Measurements from ENCODE around the gene ADIPOR2.

ADIPOR2 gene

DNA sequence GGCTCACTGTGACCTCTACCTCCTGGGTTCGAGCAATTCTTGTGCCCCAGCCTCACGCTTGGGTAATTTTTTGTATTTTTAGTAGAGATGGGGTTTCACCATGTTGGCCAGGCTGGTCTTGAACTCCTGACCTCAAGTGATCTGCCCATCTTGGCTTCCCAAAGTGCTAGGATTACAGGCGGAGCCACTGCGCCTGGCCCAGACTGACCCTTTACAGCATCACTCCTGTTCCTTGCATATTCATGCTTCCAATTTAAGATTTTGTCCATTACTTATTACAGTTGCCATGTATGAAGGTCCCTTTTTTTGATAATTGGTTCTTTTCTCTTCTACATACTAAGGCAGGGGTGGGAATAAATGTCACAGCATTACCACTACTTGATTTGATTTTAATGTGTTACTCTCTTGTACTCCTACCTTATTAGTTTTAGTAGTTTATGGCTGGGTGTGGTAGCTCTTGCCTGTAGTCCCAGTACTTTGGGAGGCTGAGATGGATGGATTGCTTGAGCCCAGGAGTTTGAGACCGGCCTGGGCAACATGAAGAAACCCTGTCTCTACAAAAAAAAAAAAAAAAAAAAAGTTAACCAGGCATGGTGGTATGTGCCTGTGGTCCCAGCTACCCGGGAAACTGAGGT, 46.9 kb downstream of the ADIPOR2 start:
- DNase-seq = no peak

DNA sequence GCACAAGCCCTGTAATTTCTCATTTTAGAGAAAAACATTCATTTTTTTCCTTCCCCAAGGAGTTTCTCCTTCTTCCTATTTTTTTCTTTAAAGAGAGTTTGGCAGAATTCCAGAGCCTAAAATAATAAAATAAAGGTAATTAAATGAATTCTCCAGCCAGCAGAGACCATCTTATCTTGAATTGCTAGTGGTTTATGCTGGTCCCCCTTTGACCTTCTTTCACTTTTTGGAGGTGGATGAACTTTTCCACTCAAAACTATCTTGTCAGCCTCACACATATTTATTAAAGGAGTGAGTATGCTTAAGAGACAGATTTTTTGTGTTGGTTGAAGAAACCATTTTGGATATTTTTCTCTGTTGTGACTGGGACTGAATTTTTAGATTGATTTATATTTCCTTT, 47.6 kb downstream of the ADIPOR2 start:
- no peak for DNase-seq

DNA sequence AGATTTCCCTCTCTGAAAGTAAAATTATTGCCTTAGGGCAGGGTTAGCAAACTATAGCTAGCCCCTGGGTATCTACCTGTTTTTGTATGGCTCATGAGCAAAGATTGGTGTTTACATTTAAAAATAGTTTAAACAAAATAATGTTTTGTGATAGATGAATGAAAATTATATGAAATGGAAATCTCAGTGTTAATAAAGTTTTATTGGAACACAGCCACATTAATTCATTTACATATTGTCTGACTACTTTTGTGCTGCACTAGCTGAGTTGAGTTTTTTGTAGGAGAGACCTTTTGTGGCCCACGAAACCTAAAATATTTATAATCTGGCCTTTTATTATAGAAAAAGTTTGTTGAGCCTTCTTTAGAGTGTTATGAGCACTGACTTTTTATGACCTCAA, 48.5 kb downstream of the ADIPOR2 start:
- DNase-seq = no peak

DNA sequence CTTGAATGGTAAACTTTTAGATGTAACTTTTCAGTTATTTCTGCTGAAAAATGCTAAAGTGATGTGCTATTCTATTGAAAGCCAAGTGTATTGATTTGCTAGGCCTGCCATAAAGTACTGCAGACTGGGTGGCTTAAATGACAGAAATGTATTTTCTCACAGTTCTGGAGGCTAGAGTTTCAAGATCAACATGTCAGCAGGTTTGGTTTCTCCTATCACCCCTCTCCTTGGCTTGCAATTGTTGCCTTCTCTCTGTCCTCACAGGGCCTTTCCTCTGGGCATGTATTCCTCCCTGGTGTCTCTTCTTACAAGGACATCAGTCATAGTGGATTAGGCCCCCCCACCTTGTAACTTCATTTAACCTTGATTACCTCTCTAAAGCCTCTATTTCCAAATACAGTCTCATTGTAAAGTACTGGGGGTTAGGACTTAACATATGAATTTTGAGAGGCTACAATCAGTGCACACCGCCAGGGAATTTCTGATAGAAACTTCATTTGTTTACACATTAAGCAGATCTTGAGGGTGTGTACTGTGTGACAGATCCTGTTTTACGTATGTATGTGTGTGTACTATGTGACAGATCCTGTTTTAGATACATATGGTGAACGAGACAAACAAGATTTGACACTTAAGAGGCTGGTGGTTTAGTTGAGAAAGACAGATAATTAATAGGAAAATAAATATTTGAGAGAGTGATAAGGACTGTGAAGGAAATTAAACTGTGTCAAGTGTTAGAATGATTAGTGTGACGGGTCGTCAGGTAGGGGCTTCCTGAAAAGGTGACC, 49.5 kb downstream of the ADIPOR2 start:
- no peak for DNase-seq

DNA sequence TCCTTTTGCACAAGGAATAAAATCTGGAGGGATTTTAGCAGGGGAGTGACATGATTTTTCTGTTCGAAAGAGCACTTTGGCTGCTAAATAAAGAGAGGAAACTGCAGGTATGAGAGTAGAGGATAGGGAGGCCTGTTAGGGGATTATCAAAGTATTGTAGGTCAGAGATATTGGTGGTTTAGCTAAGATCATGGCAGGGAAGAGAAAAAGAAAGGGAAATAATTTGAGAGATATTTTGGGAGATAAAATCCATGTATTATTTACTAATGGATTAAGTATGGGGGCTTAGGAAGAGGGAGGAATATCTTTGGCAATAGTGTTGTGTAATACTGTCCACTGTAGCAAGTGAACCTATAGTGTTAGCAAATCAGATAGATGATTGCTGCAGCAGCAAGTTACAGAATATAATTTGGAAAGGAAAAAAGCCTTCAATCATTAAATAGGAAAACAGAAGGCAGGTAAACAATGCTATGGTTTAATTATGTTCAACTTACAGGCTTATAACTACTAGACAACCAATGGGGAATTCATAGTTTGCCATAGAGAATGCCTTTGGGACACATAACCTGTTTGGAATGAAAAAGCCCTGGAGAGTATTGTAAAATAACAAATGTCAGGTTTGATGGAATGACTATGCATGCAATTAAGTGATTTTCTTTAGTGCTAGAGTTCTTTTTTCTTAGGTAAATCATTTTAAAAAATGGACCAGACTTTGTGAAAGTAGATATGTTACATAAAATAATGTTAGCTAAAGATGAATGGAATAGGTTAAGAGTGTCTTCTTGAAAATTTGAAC, 50.5 kb downstream of the ADIPOR2 start:
- DNase-seq = peak; percentile 23

DNA sequence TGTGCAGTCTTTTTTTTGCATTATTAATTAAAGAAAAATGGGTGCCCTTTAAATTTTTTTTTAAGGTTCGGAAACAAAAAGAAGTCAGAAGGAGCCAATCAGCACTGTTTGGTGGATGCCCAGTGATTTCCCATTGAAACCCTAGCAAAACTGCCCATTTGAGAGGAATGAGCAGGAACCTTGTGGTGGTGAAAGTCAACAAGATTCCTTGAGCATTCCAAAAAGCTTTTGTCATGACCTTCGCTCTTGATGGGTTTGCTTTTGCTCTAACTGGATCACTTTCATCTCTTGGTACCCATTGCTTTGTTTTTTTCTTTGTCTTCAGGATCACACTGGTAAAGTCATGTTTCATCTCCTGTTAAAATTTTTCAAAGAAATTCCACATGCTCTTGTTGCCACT, 54.1 kb downstream of the ADIPOR2 start:
- no peak for DNase-seq

DNA sequence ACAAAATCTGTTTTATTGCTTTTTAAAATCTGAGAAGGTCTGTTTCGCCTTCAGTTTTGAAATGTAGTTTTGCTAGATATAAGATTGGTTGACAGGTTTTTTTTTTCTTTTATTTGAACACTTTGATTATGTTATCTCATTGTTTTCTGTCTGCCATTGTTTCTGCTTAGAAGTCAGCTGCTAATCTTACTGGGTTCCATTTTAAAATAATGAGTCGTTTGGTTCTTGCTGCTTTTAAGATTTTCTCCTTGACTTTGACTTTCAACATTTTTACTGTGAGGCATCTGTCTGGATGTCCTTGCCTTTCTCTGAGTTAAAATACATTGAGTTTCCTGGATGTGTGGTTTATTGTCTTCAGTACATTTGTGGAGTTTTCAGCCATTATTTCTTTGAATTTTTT, 56.7 kb downstream of the ADIPOR2 start:
- no peak for DNase-seq

DNA sequence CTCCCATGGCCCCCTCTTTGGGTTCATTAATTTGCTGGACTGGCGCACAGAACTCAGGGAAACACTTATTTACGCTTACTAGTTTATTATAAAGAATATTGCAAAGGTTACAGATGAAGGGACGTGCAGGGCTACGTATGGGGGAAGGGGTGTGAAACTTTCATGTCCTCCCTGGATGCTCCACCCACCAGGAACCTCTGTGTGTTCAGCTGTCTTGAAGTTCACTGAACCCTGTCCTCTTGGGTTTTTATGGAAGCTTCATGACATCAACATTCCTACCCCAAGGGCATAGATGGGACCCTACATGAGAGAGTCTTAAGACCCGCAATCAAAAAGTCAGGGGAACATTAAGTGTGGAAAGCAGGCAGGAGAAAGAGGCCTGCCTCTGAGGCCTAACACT, 58.1 kb downstream of the ADIPOR2 start:
- DNase-seq = no peak

DNA sequence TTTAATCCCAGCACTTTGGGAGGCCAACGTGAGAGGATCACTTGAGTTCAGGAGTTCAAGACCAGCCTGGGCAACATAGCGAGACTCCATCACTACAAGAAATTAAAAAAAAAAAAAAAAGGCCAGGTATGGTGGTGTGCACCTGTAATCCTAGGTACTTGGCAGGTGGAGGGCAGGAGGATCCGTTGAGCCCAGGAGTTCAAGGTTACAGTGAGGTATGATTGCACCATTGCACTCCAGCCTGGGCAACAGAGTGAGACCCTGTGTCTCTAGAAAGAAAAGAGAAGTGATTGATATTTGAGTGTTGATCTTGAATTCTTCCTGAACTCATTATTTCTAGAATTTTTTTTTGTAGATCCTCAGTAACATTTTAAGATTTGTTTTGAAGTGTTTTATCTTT, 59.4 kb downstream of the ADIPOR2 start:
- DNase-seq = no peak

DNA sequence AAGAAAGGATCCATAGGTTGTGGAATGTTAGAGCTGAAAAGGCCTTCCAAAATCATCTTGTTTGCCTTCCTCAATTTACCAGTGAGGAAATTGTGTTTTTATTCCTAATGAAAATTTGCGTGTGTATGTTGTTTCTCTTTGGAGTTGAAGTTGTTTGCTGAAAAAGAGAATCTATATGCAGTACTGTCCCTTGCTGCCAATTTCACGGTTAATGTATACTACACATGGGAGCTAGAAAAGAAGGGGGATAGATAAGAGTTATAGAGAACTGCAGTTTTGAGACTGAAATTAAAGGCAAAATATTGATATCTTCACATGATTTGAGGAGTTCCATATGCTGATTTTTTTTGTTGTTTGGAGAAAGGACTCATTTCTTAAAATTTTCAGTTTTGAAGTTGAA, 67.5 kb downstream of the ADIPOR2 start:
- DNase-seq = no peak

DNA sequence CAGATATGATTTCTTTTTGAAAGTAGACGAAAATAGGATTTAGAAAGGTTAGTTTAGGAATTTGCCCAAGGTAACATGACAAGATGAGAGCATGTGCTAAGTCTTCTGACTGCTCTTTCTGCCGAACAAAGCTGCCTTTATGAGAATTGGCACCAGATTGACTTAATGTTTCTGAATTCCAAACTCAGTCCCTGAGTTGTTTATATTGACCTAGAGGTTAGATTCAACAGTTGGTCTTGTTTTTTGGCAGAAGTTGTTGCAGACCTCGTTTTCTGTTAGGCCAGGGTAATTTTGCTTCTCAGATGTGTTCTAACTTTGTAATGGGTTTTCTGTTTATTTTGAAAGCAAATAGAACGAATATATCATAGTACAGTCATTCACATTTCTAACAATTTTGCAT, 68.0 kb downstream of the ADIPOR2 start:
- DNase-seq = no peak

DNA sequence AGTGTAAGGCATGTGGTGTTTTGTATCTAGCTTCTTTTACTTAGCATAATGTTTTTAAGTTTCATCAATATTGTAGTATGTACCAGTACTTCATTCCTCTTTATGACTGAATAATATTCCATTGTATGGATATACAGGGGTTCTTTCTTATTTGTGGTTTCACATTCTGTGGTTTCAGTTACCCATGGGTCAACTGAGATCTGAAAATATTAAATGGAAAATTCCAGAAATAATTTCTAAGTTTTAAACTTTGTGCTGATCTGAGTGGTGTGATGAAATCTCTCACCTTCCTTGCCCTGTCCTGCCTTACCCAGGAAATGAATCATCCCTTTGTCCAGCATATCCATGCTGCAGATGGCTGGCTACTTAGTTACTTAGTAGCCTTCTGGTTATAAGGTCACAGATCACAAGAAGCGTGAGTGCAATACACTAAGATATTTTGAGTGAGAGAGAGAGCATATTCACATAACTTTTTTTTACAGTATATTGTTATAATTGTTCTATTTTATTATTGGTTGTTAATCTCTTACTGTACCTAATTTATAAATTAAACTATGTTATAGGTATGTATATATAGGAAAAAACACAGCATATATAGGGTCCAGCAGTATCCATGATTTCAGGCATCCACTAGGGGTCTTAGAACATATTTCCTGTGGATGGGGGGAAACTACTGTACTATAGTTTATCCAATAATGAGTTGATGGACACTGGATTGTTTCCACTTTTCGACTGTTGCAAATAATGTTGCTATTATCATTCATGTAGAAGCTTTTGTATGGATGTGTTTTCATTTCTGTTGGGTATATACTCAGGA, 69.9 kb downstream of the ADIPOR2 start:
- DNase-seq = no peak

DNA sequence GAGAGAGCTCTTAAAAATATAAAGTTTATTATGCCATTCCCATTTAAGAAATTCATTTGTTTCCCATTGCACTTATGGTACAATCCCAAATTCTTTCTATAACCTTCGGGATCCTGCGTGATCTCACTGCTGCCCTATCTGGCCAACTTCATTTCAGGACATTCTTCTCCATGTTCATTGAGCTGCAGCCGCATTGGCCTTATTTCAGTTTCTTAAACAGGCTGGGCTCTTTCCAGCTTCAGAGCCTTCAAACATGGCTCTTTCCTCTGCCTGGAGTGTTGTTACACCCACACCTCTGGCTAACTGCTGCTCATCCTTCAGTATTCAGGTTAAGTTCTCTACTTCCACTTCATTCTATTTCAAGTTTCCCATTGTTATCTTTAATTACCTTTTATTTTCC, 71.0 kb downstream of the ADIPOR2 start:
- no peak for DNase-seq

DNA sequence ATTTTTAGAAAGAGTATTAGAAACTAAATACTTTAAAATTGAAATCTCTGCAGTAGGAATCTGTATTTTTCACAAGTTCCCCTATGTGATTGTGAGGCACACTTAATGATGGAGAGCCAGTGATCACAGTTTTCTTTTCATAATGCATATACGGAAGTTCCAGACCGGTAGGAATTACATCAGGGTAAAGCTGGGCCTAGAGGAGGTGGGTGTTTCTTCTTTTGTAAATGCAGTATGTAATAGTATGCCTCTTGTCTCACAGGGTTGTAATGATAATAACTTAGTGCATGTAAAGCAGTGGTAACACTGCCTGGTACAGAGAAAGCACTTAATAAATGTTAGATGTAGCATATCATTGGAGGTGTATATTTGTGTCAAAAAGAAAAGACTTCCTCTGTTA, 72.3 kb downstream of the ADIPOR2 start:
- no peak for DNase-seq

DNA sequence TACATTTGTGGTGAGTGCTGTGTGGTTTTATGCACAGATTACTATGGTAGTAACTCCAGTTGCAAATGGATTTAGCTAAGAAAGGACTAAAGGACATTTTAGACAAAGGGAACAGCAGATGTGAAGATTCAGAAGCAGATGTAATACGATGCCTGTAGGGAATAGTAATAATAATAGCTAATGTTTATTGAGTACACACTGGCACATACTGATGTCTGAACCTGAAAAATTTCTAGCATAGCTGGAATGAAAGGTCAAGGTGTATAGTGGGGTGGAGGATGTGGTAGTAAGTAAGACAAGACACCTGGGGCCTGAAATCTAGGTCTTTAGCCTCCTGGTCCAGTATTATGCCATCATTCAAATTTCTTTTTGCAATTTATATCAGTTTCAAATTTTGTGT, 75.2 kb downstream of the ADIPOR2 start:
- DNase-seq = no peak

DNA sequence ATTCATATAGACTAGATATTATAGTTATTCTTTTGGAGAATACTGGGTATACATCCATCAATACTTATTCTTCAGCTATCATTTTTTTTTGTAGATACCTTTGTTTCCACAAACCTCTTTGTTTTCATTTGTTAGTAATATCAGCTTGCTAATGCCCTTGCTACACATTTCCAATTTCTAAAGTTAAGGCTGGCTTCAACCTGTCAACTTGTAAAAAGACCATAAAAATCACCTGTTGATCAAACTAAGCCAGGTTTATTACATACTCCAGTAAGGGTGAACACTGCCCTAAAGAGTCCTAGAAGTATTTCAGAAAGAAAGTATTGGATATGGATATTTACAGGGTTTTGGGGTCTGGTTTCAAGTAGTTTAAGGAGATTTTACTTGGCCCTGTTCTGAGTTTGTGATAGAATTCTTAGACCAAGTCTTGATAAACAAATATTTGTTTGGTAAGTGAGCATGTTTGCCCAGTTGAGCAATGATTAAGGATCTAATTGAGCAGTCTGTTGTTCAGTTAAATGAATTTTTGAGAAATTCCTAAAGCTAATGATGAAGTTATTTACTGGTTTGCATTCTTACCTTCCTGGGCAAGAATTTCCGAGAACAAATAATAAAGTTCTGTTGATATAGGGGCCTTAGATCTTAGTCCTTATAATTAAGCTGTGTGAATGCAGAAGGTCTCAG, 76.7 kb downstream of the ADIPOR2 start:
- no peak for DNase-seq

DNA sequence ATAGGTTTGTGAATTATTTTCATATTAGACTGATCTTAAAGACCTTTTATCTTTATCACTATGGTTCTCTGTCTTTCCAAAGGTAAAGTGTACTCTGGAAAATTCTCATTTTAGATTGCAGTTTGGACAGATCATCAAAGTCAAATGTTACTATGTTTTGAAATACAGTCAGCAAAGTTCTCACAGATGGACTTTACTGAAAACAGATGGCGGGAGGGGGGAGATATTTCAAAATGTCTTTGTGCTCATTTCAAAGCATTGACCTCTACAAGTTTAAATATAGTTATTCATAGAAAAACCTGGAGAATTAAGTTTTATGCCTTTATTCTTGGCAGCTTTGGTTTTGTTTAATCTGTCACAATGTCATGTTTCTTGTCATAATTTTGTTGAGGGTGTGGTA, 77.7 kb downstream of the ADIPOR2 start:
- DNase-seq = no peak

DNA sequence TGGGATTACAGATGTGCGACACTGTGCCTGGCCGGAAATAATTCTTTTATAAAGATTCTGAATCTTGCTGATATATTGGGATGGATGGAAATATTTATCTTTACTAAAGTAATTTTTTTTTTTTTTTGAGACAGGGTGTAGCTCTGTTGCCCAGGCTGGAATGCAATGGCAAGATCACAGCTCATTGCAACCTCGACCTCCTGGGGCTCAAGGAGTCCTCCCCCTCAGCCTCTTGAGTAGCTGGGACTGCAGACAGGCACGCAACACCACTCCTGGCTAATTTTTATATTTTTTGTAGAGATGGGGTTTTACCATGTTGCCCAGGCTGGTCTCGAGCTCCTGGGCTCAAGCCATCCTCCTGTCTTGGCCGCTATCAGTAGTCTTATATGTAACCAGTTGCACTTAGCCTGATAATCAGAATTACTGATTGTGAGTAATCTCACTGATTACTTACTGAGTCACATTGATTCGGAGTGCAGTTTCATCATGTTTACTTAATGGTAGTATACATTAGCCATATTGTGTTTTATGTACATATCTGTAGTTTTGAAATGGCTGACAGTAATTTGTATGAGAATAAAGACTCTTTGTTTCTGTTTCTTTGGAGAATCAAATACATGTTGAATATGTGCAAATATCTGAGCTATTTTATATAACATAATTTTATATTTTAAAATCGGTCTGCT, 79.1 kb downstream of the ADIPOR2 start:
- DNase-seq = no peak

DNA sequence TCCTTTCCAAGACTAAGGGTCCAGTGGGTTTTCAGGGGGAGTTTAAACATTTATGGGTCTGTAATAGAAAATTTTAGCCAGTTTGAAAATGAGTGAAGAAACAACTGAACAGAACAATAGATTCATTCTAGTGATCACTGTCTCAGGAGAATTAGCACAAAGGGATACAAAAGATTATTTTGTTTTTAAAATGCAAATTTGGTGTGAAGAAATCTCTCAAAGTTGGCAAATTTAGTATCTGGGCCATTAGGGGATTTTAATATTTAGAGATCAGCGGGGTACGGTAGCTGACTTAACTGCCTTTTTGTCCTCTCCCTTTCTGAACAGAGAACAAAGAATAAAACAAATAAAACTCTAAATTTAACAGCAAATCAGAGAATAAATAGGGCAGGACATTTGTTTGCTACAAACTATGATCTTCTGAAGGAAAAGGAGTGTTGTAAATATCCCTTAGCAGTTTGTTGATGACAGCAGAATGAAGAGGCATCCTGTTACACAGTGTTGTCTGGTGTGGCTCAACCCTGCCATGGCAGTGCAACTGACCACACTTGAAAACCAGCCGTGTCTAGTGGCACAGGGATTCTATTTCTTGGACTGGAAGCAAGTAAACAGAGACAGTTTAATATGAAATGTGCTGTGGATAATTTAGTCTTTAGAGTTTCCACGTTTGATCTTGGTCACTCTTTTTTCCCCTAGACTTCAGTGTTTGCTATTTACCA, 83.2 kb downstream of the ADIPOR2 start:
- DNase-seq = no peak

DNA sequence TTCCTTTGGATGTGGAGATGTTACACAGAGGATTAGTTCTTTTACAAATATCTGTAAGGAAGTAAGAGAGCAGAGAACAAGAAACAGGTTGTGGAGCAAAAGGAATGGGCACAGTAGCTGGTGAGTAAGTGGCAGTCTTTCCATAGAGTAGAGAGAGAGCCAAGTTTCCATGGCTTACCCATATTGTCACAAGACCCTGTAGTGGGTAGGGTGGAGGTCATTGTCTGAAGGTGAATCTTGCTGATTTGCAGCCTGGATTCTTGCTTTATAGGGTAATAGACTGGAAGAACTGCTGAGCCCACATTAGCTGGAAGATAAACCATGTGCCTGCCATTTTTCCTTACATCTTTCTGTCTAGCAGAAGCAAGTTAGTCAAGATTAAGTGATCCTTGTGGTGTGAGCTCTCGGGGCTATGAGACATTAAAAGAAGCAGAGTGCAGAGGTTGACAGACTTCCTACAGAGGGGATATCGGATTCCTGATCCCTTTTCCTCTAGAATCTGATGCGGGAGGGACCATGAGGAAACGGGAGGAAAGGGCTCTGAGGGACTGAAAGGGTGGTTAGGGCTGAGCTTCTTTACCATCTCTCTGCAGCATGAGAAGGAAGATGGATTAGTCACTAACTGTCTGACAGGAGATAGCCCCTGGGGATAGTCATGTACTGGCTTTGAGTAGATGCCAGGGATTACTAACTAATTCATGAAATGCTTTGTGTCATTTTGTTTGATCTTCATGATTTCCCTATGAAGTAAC, 85.5 kb downstream of the ADIPOR2 start:
- DNase-seq = peak; percentile 84

All from fibroblast of skin of abdomen (primary cell).